NCI-H524 (cell line): ENCODE data around the gene KRTAP10-2.

Experiments used
- DNase-seq, 2 experiments: peaks; one replicate each; lab custom pipeline; 2025; lab: John Stamatoyannopoulos, UW

The KRTAP10-2 gene

DNA sequence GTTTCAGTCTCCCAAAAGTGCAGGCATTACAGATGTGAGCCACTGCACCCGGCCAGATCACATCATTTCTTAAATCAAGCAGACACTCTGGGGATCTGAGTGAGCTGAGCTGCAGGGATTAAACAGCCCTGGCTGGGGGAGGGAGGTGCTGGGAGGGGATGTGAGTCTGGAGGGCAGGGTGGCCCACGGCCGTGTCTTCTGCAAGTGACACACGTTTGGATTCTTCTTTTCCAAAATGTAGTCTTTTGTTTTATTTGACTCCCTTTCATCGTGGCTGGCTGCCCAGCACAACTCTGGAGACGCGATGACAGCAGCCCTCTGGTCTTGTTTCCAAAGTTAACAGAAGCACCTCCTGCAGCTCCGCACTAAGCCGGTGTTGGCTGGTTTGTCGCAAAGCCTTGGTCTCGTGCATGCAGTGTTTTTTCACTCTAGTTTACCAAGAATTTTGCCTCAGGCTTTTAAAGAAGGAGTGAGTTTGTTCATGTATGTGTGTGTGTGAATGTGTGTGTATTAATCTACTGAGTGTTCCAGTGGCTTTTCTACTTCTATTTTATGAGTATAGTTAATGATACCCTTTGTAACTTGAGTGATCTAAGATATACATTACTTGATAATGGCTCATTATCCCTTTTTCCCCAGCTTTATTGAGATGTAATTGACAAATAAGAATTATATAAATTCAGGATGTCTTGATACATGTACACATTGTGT lies 31.9 kb upstream of the KRTAP10-2 start:
- peak in 1 of 2 experiments; percentile 51 for DNase-seq

DNA sequence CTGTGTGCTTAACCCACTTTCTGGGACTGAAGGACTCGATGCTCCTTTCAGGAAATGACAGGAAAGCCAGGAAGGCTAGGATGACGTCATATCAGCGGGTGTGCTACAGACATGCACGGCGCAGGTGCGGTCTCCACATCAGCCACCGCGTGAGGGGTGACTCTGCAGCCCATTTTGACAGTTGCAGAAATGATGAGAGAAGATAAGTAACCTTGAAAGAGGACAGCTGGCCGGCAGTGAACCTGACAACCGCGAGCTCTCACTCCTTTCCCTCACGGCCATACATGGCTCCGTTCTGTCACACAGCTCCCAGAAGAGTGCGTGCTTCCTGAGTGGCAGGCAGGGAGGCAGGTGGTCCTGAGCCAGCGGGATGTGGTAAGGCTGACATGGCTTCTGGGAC lies 30.8 kb upstream of the KRTAP10-2 start:
- no peak for DNase-seq

DNA sequence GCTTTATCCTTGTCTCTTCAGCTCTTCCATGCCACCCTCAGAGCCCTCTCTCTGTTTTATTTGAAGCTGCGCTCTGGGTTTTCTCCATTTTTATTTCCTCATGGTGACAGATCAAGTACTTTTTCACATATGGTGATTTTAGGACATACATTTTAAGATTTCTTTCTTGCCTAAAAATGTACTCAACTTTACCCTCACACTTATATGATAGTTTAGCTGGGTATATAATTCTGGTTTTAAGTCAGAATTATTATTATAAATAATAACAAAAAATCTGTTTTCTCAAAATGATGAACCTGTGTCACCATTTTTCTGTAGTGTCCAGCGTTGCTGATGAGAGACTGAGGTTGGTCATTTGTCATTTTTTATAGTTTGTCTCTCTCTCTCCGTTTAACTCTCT lies 29.9 kb upstream of the KRTAP10-2 start:
- DNase-seq = no peak

DNA sequence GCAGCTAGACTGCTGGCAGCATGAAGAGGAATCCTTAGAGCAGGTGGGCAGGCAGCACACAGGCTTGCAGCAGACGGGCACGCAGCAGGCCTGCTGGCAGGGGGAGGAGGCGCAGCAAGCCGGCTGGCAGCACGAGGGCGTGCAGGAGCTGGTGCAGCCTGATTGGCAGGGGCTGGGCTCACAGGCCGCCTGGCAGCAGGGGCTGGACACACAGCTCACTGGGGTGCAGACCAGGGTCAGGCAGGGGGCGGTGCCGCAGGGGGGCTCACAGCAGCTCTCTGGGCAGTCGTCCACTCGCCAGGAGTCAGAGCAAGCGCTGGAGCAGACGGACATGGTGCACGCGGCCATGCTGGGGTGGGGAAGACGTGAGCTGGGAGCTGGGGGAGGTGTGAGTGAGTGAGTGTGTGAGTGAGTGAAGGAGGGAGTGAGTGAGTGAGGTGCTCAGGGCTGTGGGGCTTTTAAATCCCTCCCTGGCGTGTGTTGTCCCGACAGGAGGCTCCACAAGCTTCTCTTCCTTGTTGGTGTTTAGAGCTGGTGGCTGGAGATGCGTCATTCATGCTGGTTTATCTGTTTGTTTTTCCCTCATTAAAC lies 29.0 kb upstream of the KRTAP10-2 start, which contains the start of gene KRTAP10-5:
Gene KRTAP10-5 (minus strand): TSS at position 374 of the 591 bp plus-strand sequence. CDS start 26 bp downstream, at position 348.
- DNase-seq = peak; percentile 31 to 65

DNA sequence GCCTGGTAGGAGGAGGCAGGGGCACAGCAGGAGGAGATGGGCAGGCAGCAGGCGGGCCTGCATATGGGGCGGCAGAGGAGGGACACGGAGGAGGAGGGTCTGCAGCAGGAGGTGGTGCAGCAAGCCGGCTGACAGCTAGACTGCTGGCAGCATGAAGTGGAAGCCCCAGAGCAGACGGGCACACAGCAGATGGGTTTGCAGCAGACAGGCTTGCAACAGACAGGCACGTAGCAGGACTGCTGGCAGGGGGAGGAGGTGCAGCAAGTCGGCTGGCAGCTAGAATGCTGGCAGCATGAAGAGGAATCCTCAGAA lies 28.5 kb upstream of the KRTAP10-2 start:
- DNase-seq = no peak

DNA sequence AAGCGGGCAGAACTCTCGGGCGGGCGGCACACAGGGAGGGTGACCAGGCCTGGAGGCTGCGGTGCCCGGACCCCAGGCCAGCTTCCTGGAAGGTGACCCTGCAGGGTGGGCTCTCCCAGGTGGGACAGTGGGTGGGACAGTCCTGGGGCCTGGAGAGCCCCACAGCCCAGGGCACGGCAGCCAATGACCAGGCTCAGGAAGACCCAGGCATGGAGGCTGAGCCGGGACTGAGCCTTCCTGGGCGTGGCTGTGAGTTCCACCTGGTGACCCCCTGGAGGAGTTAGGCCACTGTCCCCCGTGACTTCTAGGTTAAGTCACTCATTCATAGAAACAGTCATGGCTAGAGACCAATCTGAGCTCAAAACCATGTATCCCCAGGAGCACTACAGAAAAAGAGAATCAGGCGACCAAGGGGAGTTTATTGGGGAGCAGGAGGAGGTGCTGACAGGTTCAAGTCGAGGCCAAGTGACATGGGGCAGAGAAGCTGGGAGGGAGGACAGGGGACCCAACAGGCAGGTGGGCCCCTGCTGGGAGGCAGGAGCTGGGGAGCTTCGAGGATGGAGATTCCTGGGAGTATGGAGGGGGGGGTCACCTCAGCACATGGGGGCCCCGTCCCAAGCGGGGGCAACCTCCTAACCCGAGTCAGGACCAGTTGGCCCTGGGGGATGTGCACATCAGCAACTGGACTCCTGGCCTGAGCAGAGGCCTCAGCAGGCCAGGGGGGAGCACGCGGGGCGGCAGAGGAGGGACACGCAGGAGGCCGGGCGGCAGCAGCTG lies 27.9 kb upstream of the KRTAP10-2 start:
- DNase-seq = no peak

DNA sequence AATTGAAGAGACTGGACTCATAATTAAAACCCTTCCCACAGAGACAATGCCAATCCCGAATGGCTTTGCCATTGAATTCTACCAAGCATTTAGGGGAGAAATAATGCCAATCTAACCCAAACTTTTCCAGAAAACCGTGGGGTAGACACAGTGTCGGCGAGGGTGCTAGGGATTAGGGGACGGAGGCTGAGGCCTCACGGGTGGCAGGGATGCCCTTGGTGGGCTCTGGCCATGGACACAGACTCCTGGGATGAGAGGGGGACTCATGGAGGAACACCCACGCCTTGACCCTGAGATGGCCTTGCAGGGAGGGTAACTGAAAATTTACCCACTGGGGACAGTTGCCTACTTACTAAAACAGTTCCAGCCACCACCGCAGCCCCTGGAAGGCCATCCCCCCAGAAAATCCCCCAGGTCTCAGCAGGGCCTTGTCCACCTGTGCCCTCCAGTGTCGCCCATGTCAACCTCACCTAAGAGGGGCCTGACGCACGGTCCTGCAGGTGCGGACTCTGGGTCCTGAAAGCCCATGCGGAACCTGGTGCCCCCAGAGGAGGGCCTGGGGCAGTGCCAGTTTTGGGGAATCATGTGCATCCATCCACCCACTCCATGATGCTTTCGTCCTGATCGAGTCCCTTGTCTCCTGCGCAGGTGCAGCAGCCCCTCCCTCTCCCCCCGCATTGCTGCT lies 27.2 kb upstream of the KRTAP10-2 start:
- no peak for DNase-seq

DNA sequence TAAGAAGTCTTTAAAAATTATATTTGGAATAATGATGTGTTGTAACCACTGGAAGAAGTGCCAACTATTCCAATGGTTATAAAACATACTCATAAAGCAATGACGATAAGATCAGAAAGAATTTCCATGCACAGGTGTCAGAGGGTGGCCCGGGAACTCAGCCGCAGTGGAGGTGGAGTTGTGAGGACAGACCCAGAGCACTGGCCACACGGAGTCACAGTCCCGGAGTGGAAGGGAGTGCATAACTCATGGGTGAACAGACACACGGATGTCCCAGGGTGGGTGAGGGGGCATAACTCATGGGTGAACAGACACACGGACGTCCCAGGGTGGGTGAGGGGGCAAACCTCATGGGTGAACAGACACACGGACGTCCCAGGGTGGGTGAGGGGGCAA lies 24.7 kb upstream of the KRTAP10-2 start:
- DNase-seq = no peak

DNA sequence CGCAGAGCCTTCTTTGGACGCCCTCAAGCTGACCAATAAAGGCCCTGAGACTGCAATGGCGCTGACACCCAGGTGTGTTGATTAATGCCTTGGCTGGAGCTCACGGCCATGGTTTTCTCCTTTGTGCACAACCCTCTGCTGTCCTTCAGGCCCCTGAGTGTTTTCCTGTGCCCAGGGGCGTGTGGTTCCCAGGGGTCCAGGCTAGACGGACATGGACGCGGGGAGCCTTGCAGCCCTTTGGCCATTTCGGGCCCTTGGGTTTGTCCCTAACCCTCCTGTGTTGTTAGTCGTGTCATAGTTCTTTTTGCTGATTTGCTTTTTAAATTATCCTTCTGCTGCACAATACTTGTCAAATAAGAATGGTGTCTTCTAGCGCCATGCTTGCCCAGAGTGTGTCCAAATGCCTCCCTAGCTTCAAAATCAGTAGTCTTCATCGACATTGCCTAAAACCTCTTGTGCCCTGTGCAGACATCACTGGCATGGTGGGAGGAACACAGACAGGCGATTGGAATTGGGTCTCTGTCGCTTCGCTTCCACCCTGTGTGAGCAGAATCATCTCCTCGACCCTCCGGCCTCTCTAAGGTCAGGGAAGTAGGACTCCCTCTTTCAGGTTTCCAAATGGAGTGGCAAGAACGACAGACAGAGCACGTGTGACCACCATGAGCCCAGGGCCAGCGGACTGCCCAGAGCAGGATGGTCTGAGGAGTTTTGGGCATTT lies 24.2 kb upstream of the KRTAP10-2 start:
- DNase-seq = no peak

DNA sequence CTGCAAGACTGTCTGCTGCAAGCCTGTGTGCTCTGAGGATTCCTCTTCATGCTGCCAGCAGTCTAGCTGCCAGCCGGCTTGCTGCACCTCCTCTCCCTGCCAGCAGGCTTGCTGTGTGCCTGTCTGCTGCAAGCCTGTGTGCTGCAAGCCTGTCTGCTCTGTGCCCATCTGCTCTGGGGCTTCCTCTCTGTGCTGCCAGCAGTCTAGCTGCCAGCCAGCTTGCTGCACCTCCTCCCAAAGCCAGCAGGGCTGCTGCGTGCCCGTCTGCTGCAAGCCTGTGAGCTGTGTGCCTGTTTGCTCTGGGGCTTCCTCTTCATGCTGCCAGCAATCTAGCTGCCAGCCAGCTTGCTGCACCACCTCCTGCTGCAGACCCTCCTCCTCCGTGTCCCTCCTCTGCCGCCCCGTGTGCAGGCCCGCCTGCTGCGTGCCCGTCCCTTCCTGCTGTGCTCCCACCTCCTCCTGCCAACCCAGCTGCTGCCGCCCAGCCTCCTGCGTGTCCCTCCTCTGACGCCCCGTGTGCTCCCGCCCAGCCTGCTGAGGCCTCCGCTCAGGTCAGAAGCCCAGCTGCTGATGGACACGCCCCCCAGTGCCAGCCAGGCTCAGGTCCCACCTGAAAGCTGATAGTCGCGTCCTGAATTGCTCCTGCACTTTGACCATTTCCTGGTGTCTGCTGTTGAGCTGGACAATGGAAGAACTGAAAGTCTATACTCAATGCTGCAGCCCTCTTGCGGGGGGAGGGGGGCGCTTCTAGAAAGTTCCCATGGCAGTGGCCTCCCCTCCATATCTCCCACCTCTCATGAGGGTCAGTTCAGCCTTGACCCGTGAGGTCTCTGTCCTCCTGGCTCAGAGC lies 23.4 kb upstream of the KRTAP10-2 start:
- DNase-seq = no peak

DNA sequence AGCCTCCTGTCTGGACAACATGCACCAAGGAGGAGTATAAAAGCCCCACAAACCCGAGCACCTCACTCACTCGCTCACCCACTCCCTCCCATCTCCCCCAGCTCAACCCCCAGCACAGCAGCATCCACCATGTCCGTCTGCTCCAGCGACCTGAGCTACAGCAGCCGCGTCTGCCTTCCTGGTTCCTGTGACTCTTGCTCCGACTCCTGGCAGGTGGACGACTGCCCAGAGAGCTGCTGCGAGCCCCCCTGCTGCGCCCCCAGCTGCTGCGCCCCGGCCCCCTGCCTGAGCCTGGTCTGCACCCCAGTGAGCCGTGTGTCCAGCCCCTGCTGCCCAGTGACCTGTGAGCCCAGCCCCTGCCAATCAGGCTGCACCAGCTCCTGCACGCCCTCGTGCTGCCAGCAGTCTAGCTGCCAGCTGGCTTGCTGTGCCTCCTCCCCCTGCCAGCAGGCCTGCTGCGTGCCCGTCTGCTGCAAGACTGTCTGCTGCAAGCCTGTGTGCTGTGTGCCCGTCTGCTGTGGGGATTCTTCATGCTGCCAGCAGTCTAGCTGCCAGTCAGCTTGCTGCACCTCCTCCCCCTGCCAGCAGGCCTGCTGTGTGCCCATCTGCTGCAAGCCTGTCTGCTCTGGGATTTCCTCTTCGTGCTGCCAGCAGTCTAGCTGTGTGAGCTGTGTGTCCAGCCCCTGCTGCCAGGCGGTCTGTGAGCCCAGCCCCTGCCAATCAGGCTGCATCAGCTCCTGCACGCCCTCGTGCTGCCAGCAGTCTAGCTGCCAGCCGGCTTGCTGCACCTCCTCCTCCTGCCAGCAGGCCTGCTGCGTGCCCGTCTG lies 22.5 kb upstream of the KRTAP10-2 start, which contains the start of gene KRTAP10-4:
Gene KRTAP10-4 (plus strand): TSS at position 100 of the 827 bp plus-strand sequence. CDS start 30 bp downstream, at position 130.
- DNase-seq = peak in 1 of 2 experiments; percentile 25

DNA sequence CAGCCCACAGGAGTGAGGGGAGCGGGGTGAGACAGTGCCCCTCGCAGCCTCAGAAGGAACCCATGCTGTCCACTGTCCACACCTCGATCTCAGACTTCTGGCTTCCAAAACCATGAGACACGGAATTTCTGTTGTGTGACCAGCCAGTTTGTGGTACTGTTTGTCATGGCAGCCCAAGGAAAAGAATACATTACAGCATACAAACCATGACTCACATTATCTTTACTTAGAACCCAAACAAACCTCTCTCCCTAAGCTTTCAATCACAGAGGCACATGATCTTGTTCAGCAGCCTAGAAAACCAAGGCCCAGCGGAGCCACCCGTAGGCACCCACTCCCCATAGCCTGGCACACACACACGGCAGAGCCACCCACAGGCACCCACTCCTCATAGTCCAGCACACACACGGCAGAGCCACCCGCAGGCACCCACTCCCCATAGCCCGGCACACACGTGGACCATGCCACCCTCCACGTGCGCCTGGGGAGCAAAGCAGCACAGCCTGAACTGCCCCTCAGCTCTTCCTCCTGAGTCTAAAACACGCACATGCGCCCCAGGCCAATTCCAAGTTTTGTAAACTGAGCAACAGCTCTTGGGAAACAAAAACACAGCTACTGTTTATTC lies 21.8 kb upstream of the KRTAP10-2 start:
- no peak for DNase-seq

DNA sequence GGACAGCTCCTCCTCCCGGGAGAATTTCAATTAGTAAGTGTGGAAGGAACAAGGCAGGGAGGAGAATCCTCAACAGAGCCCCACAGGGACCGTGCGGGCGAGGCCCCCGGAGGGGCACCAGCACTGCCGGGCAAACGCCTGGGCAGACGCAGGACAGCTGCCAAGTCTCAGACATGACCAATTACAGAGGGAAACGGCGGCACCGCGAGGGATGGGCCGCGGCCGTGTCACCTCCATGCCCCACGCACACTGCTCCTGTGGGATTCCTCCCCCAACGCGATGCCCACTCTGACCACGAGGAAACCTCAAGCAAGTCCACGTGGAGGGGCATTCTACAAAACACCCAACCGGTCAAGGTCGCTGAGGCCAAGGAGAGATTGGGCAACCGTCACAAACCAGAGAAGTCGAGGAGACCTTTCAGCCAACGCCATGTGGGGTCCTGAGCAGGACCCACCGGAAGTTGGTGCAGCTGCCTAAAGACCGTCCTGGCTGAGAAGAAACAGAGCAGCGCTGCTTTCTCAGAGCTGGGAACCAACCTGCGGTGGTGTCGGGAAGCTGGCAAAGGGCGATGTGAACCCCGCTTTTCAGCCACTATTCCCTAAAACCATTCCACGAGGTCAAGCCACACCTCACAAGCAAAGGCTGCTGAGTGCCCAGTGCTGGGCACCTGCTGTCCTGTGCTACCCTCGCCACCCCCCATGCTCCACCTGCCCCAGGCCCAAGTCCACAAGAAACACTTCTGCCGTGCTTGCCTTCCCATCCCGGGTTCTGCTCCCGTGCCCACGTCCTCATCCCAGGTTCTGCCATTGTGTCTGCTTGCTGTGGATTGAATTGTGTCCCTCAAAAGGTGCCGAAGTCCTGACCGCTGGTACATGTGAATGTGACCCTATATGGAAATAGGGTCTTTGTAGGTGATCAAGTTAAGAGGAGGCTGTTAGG lies 20.8 kb upstream of the KRTAP10-2 start:
- no peak for DNase-seq

DNA sequence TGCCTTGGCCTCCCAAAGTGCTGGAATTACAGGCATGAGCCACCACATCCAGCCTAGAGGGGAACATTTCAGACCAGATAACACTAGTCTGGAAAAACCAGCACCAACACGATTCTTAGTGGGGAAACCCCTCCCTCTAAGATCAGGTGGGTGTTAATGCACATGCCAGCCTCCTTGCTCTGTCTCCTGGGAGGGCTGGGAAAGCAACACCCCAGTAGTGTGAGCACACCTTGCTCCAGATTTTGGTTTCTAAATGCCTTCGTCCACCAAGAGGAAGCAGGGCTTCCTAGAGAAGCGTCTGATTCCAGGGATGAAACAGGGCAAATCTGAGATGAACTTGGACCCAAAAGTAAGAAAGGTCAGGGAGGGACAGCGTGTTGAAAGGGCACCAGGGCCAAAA lies 20.0 kb upstream of the KRTAP10-2 start:
- DNase-seq = no peak

DNA sequence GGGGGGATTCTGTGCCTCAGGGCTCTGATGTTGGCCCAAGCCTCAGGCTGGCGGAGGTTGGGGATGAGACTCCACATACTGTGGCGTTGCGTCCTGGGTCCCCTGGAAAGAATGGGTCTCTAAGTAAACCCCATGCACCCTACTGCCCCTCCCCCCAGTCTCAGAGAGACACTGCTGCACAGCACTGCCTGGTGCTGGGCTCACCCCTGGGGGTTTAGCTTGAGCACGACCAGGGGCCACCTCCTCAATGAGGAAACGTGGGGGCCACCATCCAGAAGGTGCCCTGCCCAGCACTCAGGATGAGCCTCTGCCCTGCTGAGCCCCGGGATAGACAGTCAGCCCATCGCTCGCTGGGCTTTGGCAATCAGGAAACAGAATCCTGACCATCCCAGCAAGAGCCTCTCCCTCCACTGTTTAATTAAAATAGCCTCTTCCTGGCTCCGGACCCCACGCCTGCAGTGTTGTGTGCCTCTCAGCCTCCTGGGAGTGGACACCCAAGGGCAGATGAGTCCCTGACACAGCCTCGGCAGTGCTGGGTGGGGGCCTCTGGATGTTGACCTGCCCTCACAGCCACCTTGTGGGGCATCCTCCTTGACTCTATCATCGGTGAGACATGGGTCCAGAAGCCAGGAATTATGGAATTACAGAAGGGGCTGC lies 18.7 kb upstream of the KRTAP10-2 start:
- no peak for DNase-seq

DNA sequence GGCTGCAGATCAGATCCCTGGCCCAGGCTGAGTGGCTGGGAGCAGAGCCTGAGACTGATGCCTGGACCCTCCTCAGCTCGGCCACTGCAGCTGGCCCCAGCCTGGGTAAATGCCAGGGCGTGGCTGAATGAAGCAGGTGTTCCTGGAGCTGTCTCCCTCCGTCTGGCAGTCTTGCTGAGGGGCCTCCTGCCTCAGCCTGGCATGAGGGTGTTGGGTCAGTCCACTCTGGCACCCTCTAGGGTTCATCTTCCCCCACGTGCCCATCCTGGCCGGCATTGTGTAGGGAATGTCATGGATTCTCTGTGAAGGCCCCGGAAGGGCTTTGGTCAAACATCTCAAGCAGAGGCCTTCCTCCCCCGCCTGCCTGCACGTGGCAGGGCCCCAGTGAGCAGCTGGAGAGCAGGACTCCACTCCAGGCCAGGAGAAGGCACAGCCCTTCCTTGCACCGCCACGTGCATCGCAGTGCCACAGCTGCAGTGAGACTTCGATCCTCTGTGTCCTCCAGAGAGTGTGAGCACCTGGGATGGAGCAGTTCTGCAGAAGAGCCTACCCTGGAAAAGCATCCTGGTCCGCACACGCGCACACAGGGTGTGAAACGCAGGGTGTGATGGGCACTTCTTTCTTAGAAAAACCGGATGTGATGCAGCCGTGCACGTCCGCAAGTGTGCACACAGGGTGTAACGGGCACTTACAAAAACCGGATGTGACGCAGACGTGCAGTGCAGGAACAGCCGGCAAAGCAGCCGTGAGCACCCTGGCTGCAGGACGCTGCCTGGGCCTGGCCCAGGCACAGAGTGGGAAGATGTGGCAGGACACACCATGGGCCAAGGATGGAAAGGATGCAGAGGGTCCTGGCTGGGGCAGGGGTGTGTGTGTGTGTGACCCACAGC lies 17.6 kb upstream of the KRTAP10-2 start:
- DNase-seq = peak in 1 of 2 experiments; percentile 66

DNA sequence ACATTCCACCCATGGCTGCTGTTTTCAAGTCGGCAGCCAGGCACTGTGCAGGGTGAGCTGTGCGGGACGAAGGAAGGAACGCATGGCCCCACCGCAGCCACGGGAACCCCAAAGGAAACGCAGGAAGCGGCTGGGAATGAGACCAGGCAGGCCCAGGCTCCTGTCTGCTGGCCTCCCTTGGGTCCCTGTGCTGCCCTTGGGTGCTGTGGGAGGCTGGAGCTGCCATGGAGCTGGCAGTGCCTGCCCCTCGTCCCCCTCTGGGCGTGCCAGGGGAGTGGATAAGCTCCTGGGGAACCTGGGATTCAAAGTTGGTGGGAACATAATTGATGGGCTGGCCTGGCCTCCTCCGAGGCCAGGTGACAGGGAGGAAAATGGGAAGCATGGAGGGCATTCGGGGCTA lies 17.0 kb upstream of the KRTAP10-2 start:
- no peak for DNase-seq
